PC-9 (cell line): ENCODE measurements around the gene C13orf46. TPM values are rescaled to one million over a fixed set of nuclear protein-coding genes. Genes with fewer than 3 reads are reported as not detected.

Experiments
- BruUV-seq: library from RNA; stranded (reverse); fragments of 400-500 nt; replicated peaks from 2 replicates; lab custom pipeline; 2021; lab: Mats Ljungman, UMichigan
- CTCF ChIA-PET: fragments of 300-600 bp; sonication (Branson Sonifier 250); formaldehyde crosslinking; loops from one replicate; lab custom pipeline; 2022; ENCODE audit warnings: antibody characterized with exemption; lab: Charles Lee
- POLR2A ChIA-PET: fragments of 300-600 bp; sonication (Branson Sonifier 250); formaldehyde crosslinking; loops from one replicate; lab custom pipeline; 2022; ENCODE audit warnings: antibody characterized with exemption; ENCODE audit not compliant: unreplicated experiment; lab: Charles Lee
- DNase-seq, 2 experiments: peaks; one replicate each; pipeline versions ENCODE4 v3.0.0 to v3.0.0-alpha.2; 2015 to 2022; ENCODE audit warnings: mixed read lengths in 1 of 2
- H2AFZ ChIP-seq: fragments of 200-600 bp; sonication (generic); 2 replicates; pipeline ENCODE4 v1.8.1; 2017; ENCODE audit warnings: antibody characterized with exemption
- H3F3A ChIP-seq: fragments of 200-600 bp; sonication (generic); 2 replicates; pipeline ENCODE4 v1.8.1; 2017; ENCODE audit warnings: antibody characterized with exemption, mild to moderate bottlenecking, low read depth; ENCODE audit not compliant: insufficient read depth
- H3K27ac ChIP-seq: fragments of 200-600 bp; sonication (generic); 2 replicates; pipeline ENCODE4 v1.6.1; 2016; ENCODE audit warnings: mixed run types
- H3K27me3 ChIP-seq: fragments of 200-600 bp; sonication (generic); 2 replicates; pipeline ENCODE4 v1.6.1; 2016; ENCODE audit warnings: low read depth, mixed run types; ENCODE audit not compliant: insufficient read depth
- H3K36me3 ChIP-seq: fragments of 200-600 bp; sonication (generic); 2 replicates; pipeline ENCODE4 v1.6.1; 2016; ENCODE audit warnings: low read depth, mixed run types
- H3K4me1 ChIP-seq: fragments of 200-600 bp; sonication (generic); replicated peaks from 2 replicates; pipeline ENCODE4 v1.6.1; 2016; ENCODE audit warnings: mixed run types; ENCODE audit not compliant: insufficient read depth
- H3K4me2 ChIP-seq: fragments of 200-600 bp; sonication (generic); 2 replicates; pipeline ENCODE4 v1.6.1; 2017; ENCODE audit warnings: mixed run types
- H3K4me3 ChIP-seq: fragments of 200-600 bp; sonication (generic); 2 replicates; pipeline ENCODE4 v1.6.1; 2016; ENCODE audit warnings: mixed run types
- H3K79me2 ChIP-seq: fragments of 200-600 bp; sonication (generic); 2 replicates; pipeline ENCODE4 v1.6.1; 2017; ENCODE audit warnings: low read depth, mixed run types
- H3K9me2 ChIP-seq: fragments of 200-600 bp; sonication (generic); 2 replicates; pipeline ENCODE4 v1.8.1; 2017; ENCODE audit warnings: mild to moderate bottlenecking; ENCODE audit not compliant: insufficient read depth
- H3K9me3 ChIP-seq: fragments of 200-600 bp; sonication (generic); 2 replicates; pipeline ENCODE4 v1.8.1; 2016; ENCODE audit warnings: low read depth; ENCODE audit not compliant: insufficient read depth
- H4K20me1 ChIP-seq: fragments of 200-600 bp; sonication (generic); 2 replicates; pipeline ENCODE4 v1.8.1; 2017; ENCODE audit not compliant: insufficient read depth
- EZH2 ChIP-seq: fragments of 200-600 bp; sonication (generic); IDR thresholded peaks from 2 replicates; pipeline ENCODE4 v1.8.0; 2017; ENCODE audit warnings: antibody characterized with exemption, low read depth
- intact Hi-C: fragments of 100-400 bp; cut with micrococcal nuclease; formaldehyde crosslinking; loops from one replicate; pipeline ENCODE4 v1.10.0; 2022; ENCODE audit not compliant: unreplicated experiment
- total RNA-seq: library from RNA; stranded (reverse); gene quantifications from 2 replicates; pipeline ENCODE4 v1.2.3, GENCODE V29; 2021
- TF ChIP-seq, protein P1 (sequence below): fragments of 200-600 bp; sonication (generic); conservative IDR thresholded peaks from 2 replicates; pipeline ENCODE4 v1.6.1; 2017; ENCODE audit warnings: mixed run types, antibody characterized with exemption, mild to moderate bottlenecking, moderate library complexity

C13orf46 gene
- total RNA-seq, 1 experiment from 2014 or later, result 1.5 TPM

DNA sequence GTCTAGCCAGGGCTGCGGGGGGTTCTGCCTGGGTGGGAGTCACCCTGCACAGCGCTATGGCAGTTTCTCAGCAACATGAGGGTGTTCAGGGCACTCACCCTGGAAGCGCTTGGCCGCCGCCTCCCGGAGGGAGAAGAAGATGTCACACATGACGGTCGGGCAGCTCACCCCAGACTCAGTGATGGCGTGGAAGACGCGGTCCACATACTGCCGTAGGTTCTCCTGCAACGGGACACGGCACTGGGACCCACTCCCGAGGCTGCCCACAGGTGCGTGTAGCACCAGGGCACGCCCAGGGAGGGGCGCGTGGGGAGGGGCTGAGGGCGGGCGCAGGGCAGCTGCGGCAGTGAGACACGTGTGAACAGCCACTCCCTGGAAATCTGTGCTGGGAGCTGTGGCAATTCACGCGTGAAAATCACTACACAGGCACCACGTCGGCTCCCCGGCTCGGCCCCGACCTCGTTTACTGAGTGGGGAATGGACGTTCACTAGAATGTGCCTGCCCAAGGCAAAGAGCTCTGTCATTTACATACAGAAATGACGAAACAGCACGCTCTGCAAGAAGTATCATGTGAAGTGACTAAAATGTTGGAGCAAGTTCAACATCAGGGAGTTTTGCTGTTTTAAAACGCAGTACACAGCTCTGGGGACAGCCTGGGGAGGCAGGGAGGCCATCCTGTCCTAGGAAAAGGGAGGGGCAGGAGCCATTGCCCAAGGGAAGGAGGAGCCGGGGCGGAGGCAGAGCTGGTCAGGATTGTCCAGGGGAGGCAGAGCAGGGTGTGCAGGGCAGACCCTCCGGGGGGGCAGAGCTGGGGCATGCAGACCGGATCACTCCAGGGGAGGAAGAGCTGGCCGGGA, 41.5 kb upstream of the C13orf46 start:
- Histone ChIP-seq H3K79me2 (no peaks in the 10 kb centered on the region), H3F3A (peaks cover 9% of the 10 kb centered on the region), H4K20me1 (no peaks in the 10 kb centered on the region), H3K27me3 (no peaks in the 10 kb centered on the region), H3K9me3 (no peaks in the 10 kb centered on the region), H3K36me3 (no peaks in the 10 kb centered on the region), H2AFZ (no peak overlapping the region), H3K4me1 (0 out of 2 replicates have a peak, but pooled peaks cover 13% of the 10 kb centered on the region), H3K4me3 (no peak overlapping the region), H3K9me2 (no peaks in the 10 kb centered on the region), H3K27ac (0 out of 2 replicates have a peak overlapping the region, but pooled peaks have one; percentile 8), H3K4me2 (peak overlapping the region; percentile 52)
- intact Hi-C loops, result loop anchor here (1.0 to 5.0 kb wide), 2 partner anchors 52 to 64 kb away; no protein-coding TSS in a partner anchor
- POLR2A ChIA-PET, result interaction anchor here (0.6 kb wide), 2 partner anchors 206 to 232 kb away, joined by 5 to 7 read pairs; no protein-coding TSS in a partner anchor
- DNase-seq, result peak; percentile 82 to 83
- no peak for TF ChIP-seq EZH2
- TF ChIP-seq, protein P1, sequence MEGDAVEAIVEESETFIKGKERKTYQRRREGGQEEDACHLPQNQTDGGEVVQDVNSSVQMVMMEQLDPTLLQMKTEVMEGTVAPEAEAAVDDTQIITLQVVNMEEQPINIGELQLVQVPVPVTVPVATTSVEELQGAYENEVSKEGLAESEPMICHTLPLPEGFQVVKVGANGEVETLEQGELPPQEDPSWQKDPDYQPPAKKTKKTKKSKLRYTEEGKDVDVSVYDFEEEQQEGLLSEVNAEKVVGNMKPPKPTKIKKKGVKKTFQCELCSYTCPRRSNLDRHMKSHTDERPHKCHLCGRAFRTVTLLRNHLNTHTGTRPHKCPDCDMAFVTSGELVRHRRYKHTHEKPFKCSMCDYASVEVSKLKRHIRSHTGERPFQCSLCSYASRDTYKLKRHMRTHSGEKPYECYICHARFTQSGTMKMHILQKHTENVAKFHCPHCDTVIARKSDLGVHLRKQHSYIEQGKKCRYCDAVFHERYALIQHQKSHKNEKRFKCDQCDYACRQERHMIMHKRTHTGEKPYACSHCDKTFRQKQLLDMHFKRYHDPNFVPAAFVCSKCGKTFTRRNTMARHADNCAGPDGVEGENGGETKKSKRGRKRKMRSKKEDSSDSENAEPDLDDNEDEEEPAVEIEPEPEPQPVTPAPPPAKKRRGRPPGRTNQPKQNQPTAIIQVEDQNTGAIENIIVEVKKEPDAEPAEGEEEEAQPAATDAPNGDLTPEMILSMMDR, result no peak
- no TSS peak for BruUV-seq
- CTCF ChIA-PET, result interaction anchor here (0.9 kb wide), 1 partner anchor 34 kb away, joined by 3 read pairs; no protein-coding TSS in a partner anchor

GRCh38 chr13:114013952-114014629, 40.2 kb upstream of the C13orf46 start:
- CTCF ChIA-PET, result no interaction called here
- Histone ChIP-seq H3F3A (peaks cover 9% of the 10 kb centered on the region), H3K4me3 (no peak overlapping the region), H4K20me1 (no peaks in the 10 kb centered on the region), H3K4me2 (no peak overlapping the region), H3K27me3 (no peaks in the 10 kb centered on the region), H3K36me3 (no peaks in the 10 kb centered on the region), H3K27ac (no peak overlapping the region), H3K9me2 (no peaks in the 10 kb centered on the region), H3K9me3 (no peaks in the 10 kb centered on the region), H2AFZ (no peak overlapping the region), H3K4me1 (0 out of 2 replicates have a peak, but pooled peaks cover 13% of the 10 kb centered on the region), H3K79me2 (no peaks in the 10 kb centered on the region)
- POLR2A ChIA-PET, result no interaction called here
- no TSS peak for BruUV-seq
- no peak for DNase-seq
- TF ChIP-seq EZH2, result no peak
- TF ChIP-seq, protein P1, result no peak
- intact Hi-C loops, result no loop called here

- DNase-seq, result no peak
- H3F3A ChIP-seq, result peaks cover 9% of the 10 kb centered on the region
- H3K4me2 ChIP-seq, result no peak overlapping the region
- no peaks in the 10 kb centered on the region for H3K9me3 ChIP-seq
- 0 out of 2 replicates have a peak, but pooled peaks cover 13% of the 10 kb centered on the region for H3K4me1 ChIP-seq
- H2AFZ ChIP-seq, result no peak overlapping the region
- no peaks in the 10 kb centered on the region for H3K27me3 ChIP-seq
- H3K79me2 ChIP-seq, result no peaks in the 10 kb centered on the region
- TF ChIP-seq, protein P1, result no peak
- TF ChIP-seq EZH2, result no peak
- ChIA-PET CTCF (no interaction called here), POLR2A (no interaction called here)
- H3K36me3 ChIP-seq, result no peaks in the 10 kb centered on the region
- no peak overlapping the region for H3K27ac ChIP-seq
- H4K20me1 ChIP-seq, result no peaks in the 10 kb centered on the region
- no peak overlapping the region for H3K4me3 ChIP-seq
- no peaks in the 10 kb centered on the region for H3K9me2 ChIP-seq
- intact Hi-C loops, result no loop called here
- BruUV-seq, result no TSS peak
These were observed 39.5 kb upstream of the C13orf46 start for GRCh38 chr13:114013336-114013735.
